ENCODE data around the gene NFIA. TPM values are rescaled to one million over a fixed set of nuclear protein-coding genes. Genes with fewer than 3 reads are reported as not detected.

The NFIA gene
- total and polyA plus RNA-seq, 8 donors: 9.6 to 108 (median 37.2) TPM

- DNase-seq: no peak
- Histone ChIP-seq H3K27ac (peak overlapping the region in 1 of 5 donors; percentile 61), H3K36me3 (no peaks in the 10 kb centered on the region), H3K27me3 (no peaks in the 10 kb centered on the region), H3K4me1 (peaks cover 12 to 74% (median 42%) of the 10 kb centered on the region in 4 donors), H3K4me3 (no peak overlapping the region), H3K9me3 (no peaks in the 10 kb centered on the region)
- intact Hi-C loops (cut with DNase I; ENCODE audit: low total_unique reads): loop anchor here (10.0 kb wide), 1 partner anchor 115 kb away; no protein-coding TSS in a partner anchor
- TF ChIP-seq CTCF (IDR thresholded peaks at IDR 0.05) (no peak), POLR2AphosphoS5 (IDR thresholded peaks at IDR 0.05) (no peak), EP300 (IDR thresholded peaks at IDR 0.05) (no peak), POLR2A (IDR thresholded peaks at IDR 0.05) (no peak)
- 93 to 95% (median 94%) methylated on average over 4 of the region's 4 CpGs for WGBS, 5 donors
These were observed 107.8 kb downstream of the NFIA start for GRCh38 chr1:61190153-61190552.

- WGBS, 5 donors: 61 to 85% (median 80%) methylated on average over 5 of the region's 5 CpGs
- no peak for DNase-seq
- Histone ChIP-seq H3K4me1 (peaks cover 5 to 73% (median 36%) of the 10 kb centered on the region in 4 donors), H3K9me3 (no peaks in the 10 kb centered on the region), H3K4me3 (no peak overlapping the region), H3K36me3 (no peaks in the 10 kb centered on the region), H3K27me3 (no peaks in the 10 kb centered on the region), H3K27ac (peak overlapping the region in 4 of 5 donors; percentile 18 to 61 (median 42))
- intact Hi-C loops (cut with DNase I; ENCODE audit: low total_unique reads): loop anchor here (10.0 kb wide), 1 partner anchor 116 kb away; no protein-coding TSS in a partner anchor
- TF ChIP-seq POLR2AphosphoS5 (IDR thresholded peaks at IDR 0.05): no peak
- TF ChIP-seq CTCF (IDR thresholded peaks at IDR 0.05): no peak
- TF ChIP-seq EP300 (IDR thresholded peaks at IDR 0.05): no peak
- TF ChIP-seq POLR2A (IDR thresholded peaks at IDR 0.05): no peak
These were observed 108.5 kb downstream of the NFIA start for GRCh38 chr1:61190618-61191432.

GRCh38 chr1:61191433-61191720, 109.0 kb downstream of the NFIA start:
- intact Hi-C loops (cut with DNase I; ENCODE audit: low total_unique reads): loop anchor here (10.0 kb wide), 1 partner anchor 117 kb away; no protein-coding TSS in a partner anchor
- DNase-seq: peak in 1 of 2 donors; percentile 27
- Histone ChIP-seq H3K4me3 (no peak overlapping the region), H3K4me1 (peaks cover 0 to 74% (median 32%) of the 10 kb centered on the region in 4 donors), H3K36me3 (no peaks in the 10 kb centered on the region), H3K27me3 (no peaks in the 10 kb centered on the region), H3K9me3 (no peaks in the 10 kb centered on the region), H3K27ac (peak overlapping the region in 4 of 5 donors; percentile 18 to 61 (median 42))
- TF ChIP-seq POLR2AphosphoS5 (IDR thresholded peaks at IDR 0.05): no peak
- WGBS, 5 donors: 86 to 100% (median 97%) methylated on average over 1 of the region's 1 CpG

GRCh38 chr1:61192663-61193330, 110.4 kb downstream of the NFIA start:
- peak overlapping the region in 2 of 5 donors; percentile 1 to 20 for H3K27ac ChIP-seq

GRCh38 chr1:61193808-61194207, 111.4 kb downstream of the NFIA start:
- TF ChIP-seq CTCF (IDR thresholded peaks at IDR 0.05) (no peak), POLR2AphosphoS5 (IDR thresholded peaks at IDR 0.05) (no peak), EP300 (IDR thresholded peaks at IDR 0.05) (no peak), POLR2A (IDR thresholded peaks at IDR 0.05) (no peak)
- peaks cover 4 to 81% (median 24%) of the 10 kb centered on the region in 4 donors for H3K4me1 ChIP-seq
- H3K36me3 ChIP-seq: no peaks in the 10 kb centered on the region
- no peaks in the 10 kb centered on the region for H3K9me3 ChIP-seq
- intact Hi-C loops (cut with DNase I; ENCODE audit: low total_unique reads): loop anchor here (10.0 kb wide), 1 partner anchor 119 kb away; no protein-coding TSS in a partner anchor
- DNase-seq: no peak
- no peaks in the 10 kb centered on the region for H3K27me3 ChIP-seq
- H3K27ac ChIP-seq: no peak overlapping the region
- WGBS, 5 donors: 57 to 100% (median 81%) methylated on average over 1 of the region's 1 CpG
- no peak overlapping the region for H3K4me3 ChIP-seq

More at GRCh38 chr1:61192663-61193330, 110.4 kb downstream of the NFIA start:
- Histone ChIP-seq H3K36me3 (no peaks in the 10 kb centered on the region), H3K4me1 (peaks cover 0 to 74% (median 20%) of the 10 kb centered on the region in 4 donors), H3K9me3 (no peaks in the 10 kb centered on the region), H3K27me3 (no peaks in the 10 kb centered on the region), H3K4me3 (no peak overlapping the region)
- intact Hi-C loops (cut with DNase I; ENCODE audit: low total_unique reads): loop anchor here (10.0 kb wide), 1 partner anchor 118 kb away; no protein-coding TSS in a partner anchor
- TF ChIP-seq EP300 (IDR thresholded peaks at IDR 0.05) (no peak), POLR2AphosphoS5 (IDR thresholded peaks at IDR 0.05) (peak in 1 of 3 donors; percentile 11)
- peak in 1 of 2 donors; percentile 54 for DNase-seq
- WGBS, 5 donors: 60 to 66% (median 62%) methylated on average over 6 of the region's 6 CpGs
